HG03139 (cell line): ENCODE measurements around the gene KRCC1.
A peak's percentile ranks its signal among the peaks of the same experiment; 100 is the strongest.

Experiments
- ATAC-seq: cut with Tn5 transposase; IDR thresholded peaks from one replicate; pipeline ENCODE4 v1.9.1; 2021; ENCODE audit not compliant: unreplicated experiment

The KRCC1 gene

GRCh38 chr2:88055371-88056128 lies at the start of gene KRCC1:
Gene KRCC1 (minus strand): TSS chr2:88055783. CDS start chr2:88028563, 27,220 bp downstream.
- ATAC-seq, result peak; percentile 84

- no peak for ATAC-seq
Measured at GRCh38 chr2:88100489-88100858, 44.9 kb upstream of the KRCC1 start.

DNA sequence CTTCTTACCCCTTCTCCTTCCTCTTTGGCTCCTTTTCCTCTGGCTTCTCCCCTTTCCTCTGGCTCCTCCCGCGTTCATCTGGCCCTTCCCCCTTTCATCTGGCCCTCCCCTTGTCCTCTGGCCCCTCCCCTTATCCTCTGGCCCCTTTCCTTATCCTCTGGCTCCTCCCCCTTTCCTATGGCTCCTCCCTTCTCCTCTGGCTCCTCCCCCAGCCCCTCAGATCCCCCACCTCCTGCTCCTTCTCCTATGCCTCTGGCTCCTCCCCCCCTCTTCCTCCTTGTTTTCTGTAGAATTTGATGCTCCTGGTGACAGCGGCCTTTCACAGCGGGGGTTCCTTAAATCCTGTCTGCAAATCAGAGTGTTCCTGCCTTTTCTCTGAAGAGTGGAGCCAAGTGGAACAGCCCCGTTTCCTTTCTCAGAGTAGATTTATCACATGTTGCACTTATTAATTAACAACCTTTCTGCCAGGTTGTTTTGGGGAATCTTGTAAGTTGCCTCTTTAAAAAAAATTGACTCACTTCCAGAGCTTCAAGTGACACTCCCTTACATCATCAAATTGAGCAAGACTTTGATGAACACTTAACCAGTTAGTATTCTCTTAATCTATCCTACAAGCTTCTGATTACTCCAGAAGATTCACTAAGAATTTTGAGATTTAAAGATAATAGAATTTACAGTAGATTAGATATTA lies 44.4 kb upstream of the KRCC1 start:
- ATAC-seq, result no peak

- no peak for ATAC-seq
Measured at GRCh38 chr2:88098558-88098900, 42.9 kb upstream of the KRCC1 start.

- ATAC-seq, result no peak
Measured at GRCh38 chr2:88097891-88098557, 42.4 kb upstream of the KRCC1 start.

DNA sequence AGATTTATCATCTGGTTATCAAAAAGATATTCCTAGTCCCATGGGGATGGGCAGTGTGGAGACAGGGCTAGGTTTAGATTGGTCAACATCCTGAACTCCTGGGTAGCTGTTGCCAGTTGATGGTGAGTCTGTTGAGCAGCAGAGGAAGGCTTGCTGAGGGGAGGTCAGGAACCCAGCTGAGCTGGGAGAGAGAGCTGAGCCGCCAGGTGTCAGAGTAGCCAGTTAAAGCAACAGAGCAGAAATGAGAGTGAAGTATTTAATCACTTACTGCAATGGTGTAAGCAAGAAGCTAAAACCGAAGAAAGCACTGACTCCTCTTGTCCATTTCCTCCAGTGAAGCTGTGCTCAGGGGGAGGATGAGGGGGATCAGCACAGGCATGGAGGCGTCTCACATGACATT lies 41.6 kb upstream of the KRCC1 start:
- ATAC-seq, result no peak

- no peak for ATAC-seq
Measured at GRCh38 chr2:88096708-88097107, 41.1 kb upstream of the KRCC1 start.

- ATAC-seq, result no peak
Measured at GRCh38 chr2:88095022-88095421, 39.4 kb upstream of the KRCC1 start.

DNA sequence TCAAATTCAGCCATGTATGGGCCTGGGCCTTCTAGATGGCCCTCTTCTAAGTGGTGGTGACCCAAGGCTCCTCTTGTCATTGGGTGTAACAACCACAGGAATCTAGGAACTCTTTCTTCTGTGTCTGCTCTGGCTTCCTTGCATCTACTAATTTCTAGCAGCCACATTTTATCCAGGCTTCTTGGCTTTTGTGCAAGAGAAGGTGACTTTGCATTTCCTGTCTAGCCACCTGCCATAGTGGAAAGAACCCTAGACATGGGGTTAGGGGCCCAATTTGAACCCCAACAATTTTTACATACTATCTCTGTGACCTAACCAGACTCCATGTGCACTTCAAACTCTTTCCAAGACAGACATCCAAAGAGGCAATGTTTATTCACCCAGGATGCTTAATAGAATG lies 37.2 kb upstream of the KRCC1 start:
- ATAC-seq, result no peak

DNA sequence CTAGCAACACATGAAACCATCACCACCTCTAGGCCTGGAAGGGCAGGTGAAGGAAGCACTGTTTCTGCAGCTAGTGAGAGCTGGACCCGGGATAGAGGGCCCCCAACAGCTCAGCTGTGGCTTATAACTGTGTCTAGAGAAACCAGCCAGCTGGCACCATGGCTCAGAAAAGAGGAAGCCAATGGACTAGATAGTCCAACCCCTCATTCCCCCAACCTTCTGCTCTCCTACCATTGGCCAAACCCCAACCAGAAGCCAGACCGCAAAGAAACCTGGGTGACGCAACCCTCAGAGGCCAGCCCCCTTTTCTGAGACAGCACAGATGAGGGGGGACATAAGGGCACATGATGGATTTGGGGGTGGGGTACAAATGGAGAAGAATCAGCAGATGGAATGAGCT lies 36.4 kb upstream of the KRCC1 start:
- no peak for ATAC-seq

GRCh38 chr2:88090446-88091283 lies 35.1 kb upstream of the KRCC1 start:
- no peak for ATAC-seq

DNA sequence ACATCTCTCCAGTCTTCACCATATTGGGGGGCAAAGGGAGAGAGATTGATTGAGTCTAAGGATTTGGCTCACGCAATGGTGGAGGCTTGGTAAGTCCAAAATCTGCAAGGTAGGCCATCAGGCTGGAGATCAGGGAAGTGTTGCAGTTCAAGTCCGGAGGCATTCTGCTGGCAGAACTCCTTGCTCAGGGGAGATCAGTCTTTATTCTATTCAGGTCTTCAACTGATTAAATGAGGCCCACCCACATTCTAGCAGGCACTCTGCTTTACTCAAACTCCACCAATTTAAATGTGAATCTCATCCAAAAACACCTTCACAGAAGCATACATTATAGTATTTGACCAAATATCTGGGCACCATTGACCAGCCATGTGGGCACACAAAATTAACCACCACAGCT lies 33.4 kb upstream of the KRCC1 start:
- no peak for ATAC-seq

DNA sequence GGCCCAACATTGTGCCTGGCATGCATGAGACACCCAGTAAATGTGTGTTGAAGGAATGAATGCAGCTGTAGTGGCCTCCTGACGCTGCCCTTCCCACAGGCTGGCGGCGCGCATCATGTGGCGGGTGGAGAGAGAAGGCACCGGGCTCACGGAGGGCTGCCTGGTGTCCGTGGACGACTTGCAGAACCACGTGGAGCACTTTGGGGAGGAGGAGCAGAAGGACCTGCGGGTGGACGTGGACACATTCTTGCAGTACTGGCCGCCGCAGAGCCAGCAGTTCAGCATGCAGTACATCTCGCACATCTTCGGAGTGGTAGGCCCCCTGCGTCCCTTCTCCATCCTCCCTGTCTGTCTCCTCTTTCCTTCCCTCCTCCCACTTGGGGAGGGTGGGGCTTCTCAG lies 32.2 kb upstream of the KRCC1 start:
- no peak for ATAC-seq

DNA sequence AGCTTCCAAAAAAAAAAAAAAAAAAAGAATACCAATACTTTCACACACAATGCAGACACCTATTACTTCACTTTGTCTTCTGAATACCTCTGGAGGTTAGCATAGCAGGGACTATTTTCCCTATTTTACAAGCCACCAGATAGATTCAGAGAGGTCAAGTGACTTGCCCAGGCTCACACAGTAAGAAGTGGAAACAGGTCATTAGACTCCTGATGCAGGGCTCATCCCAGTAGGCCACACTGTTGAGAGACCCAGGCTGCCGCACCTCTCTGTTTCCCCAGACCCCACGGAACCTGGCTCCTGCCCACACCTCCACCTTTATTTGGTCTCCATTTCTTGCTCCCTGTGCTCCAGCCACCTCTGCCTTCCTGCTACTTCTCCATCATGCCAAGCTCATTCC lies 31.5 kb upstream of the KRCC1 start:
- ATAC-seq, result no peak

GRCh38 chr2:88086401-88086800 lies 30.8 kb upstream of the KRCC1 start:
- ATAC-seq, result no peak

DNA sequence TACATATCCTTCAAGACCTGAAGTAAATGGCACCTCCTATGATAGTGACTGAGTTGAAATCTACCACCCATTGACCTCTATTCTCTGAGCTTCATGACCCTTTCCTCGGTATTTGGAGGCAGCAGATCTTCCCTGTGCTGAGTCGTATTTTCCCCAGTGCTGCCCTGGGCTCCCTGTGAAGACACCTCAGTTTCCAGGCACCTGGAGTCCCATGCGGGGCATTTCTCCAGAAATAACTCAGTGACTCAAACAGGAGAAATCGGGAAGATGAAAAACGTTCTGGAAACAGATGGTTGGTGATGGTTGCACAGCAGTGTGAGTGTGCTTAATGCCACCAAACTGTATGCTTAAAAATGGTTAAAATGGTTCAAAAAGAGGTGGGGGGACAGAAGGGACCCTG lies 30.0 kb upstream of the KRCC1 start:
- no peak for ATAC-seq

GRCh38 chr2:88085099-88085498 lies 29.5 kb upstream of the KRCC1 start:
- no peak for ATAC-seq

- ATAC-seq, result no peak
Measured at GRCh38 chr2:88082781-88083180, 27.2 kb upstream of the KRCC1 start.

- no peak for ATAC-seq
Measured at GRCh38 chr2:88081924-88082608, 26.5 kb upstream of the KRCC1 start.

DNA sequence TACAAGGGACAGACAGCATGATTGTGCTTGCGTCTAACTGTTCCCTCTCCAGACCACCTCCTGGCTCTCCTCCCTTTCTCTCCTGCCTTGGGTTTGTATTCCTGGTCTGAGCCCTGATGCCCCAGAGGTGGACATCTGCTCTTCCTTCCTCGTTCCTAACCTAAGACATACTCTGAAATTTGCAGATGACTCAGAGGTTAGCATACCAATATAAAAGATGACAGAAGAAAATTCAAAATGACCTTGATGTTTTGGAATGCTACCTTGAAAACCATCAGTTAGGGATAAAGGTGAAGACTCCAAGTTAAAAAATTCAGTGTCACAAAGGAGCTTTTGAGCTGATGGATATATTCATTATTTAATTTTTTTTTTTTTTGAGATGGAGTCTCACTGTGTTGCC lies 25.0 kb upstream of the KRCC1 start:
- ATAC-seq, result no peak

DNA sequence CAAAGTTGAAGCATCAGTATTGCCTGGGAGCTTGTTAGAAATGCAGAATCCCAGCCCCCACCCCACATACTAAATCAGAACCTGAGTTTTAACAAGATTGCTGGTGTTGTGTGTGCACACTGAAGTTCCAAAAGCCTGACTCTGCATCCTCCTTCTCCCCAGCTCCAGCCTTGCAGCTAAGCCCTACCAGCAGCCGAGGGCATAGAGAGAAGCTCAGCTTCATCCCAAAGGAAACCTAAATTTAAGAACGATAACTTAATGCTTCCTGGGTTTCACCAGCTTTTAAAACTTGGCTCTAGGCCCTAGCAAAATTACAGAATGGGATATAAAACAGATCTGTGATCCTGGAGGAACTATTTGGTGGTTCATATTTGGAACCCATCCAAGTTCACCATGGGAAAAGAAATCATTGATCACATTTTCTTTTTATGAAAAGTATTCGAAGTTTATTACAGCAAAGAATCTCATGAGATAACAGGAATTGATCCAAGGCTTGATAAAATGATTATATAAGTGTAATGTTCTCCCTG lies 23.1 kb upstream of the KRCC1 start:
- no peak for ATAC-seq
